Liver (tissue), 9 donors: ENCODE data around the gene MS4A8. TPM values are rescaled to one million over a fixed set of nuclear protein-coding genes. Genes with fewer than 3 reads are reported as not detected.

Experiments
- DNase-seq: peaks from one replicate; pipeline ENCODE4 v3.0.0-alpha.2; 2017; ENCODE audit warnings: low spot score
- H3K27ac ChIP-seq, 2 donors: one replicate each; pipeline ENCODE4 v1.7.0; 2013; ENCODE audit warnings: inconsistent platforms in 2 of 2, low read length in 2 of 2, control low read depth in 1 of 2, low read depth in 1 of 2, mild to moderate bottlenecking in 1 of 2
- H3K27me3 ChIP-seq, 4 donors: one replicate each; pipeline versions ENCODE4 v1.6.1 to v1.7.0; 2013; ENCODE audit warnings: low read length in 3 of 4, inconsistent platforms in 1 of 4, mild to moderate bottlenecking in 1 of 4, moderate library complexity in 1 of 4; ENCODE audit not compliant: control insufficient read depth in 4 of 4, insufficient read depth in 4 of 4
- H3K36me3 ChIP-seq, 4 donors: one replicate each; pipeline versions ENCODE4 v1.6.1 to v1.7.0; 2013; ENCODE audit warnings: low read length in 3 of 4, mild to moderate bottlenecking in 3 of 4, low read depth in 1 of 4, moderate library complexity in 1 of 4; ENCODE audit not compliant: control insufficient read depth in 4 of 4, insufficient read depth in 3 of 4
- H3K4me1 ChIP-seq, 4 donors: one replicate each; pipeline versions ENCODE4 v1.6.1 to v1.7.0; 2013; ENCODE audit warnings: low read length in 3 of 4, mild to moderate bottlenecking in 3 of 4, moderate library complexity in 1 of 4; ENCODE audit not compliant: control insufficient read depth in 4 of 4, insufficient read depth in 4 of 4
- H3K4me3 ChIP-seq, 3 donors: one replicate each; pipeline versions ENCODE4 v1.6.1 to v1.7.0; 2013; ENCODE audit warnings: low read length in 3 of 3, control low read depth in 1 of 3, low read depth in 1 of 3, mild to moderate bottlenecking in 1 of 3
- H3K9ac ChIP-seq, 2 donors: one replicate each; pipeline ENCODE4 v1.7.0; 2013; ENCODE audit warnings: low read length in 2 of 2, mild to moderate bottlenecking in 2 of 2, moderate library complexity in 2 of 2, control low read depth in 1 of 2, low read depth in 1 of 2
- H3K9me3 ChIP-seq, 4 donors: one replicate each; pipeline versions ENCODE4 v1.6.1 to v1.7.0; 2013; ENCODE audit warnings: low read length in 3 of 4; ENCODE audit not compliant: control insufficient read depth in 4 of 4
- CTCF ChIP-seq: fragments of 150-350 bp; IDR thresholded peaks from 2 replicates; pipeline ENCODE4 v1.5.1; 2017; ENCODE audit warnings: improper control_type of control experiment, low read depth, low read length; ENCODE audit not compliant: missing input control
- EGR1 ChIP-seq, 2 donors: IDR thresholded peaks; 2 replicates each; pipeline ENCODE4 v1.6.1; 2016 to 2018; ENCODE audit warnings: antibody characterized with exemption in 2 of 2, low read depth in 2 of 2
- FOXA1 ChIP-seq: IDR thresholded peaks from 2 replicates; pipeline ENCODE4 v1.6.1; 2016; ENCODE audit warnings: antibody characterized with exemption
- FOXA2 ChIP-seq: IDR thresholded peaks from 2 replicates; pipeline ENCODE4 v1.6.1; 2016; ENCODE audit warnings: antibody characterized with exemption
- GABPA ChIP-seq, 2 donors: IDR thresholded peaks in 1 of 2; conservative IDR thresholded peaks in 1 of 2; 2 replicates each; pipeline ENCODE4 v1.6.1; 2016; ENCODE audit warnings: antibody characterized with exemption in 2 of 2, mild to moderate bottlenecking in 1 of 2, moderate library complexity in 1 of 2
- HNF4A ChIP-seq, 2 donors: conservative IDR thresholded peaks; 2 replicates each; pipeline ENCODE4 v1.6.1; 2016; ENCODE audit warnings: antibody characterized with exemption in 2 of 2, mild to moderate bottlenecking in 2 of 2
- HNF4G ChIP-seq: IDR thresholded peaks from 2 replicates; pipeline ENCODE4 v1.6.1; 2016; ENCODE audit warnings: antibody characterized with exemption
- JUND ChIP-seq, 2 donors: IDR thresholded peaks; 2 replicates each; pipeline ENCODE4 v1.6.1; 2016; ENCODE audit warnings: antibody characterized with exemption in 2 of 2
- NR2F2 ChIP-seq: IDR thresholded peaks from 2 replicates; pipeline ENCODE4 v1.6.1; 2016; ENCODE audit warnings: antibody characterized with exemption
- RAD21 ChIP-seq, 2 donors: IDR thresholded peaks; 2 replicates each; pipeline ENCODE4 v1.6.1; 2016; ENCODE audit warnings: antibody characterized with exemption in 2 of 2, mild to moderate bottlenecking in 2 of 2
- REST ChIP-seq: IDR thresholded peaks from 2 replicates; pipeline ENCODE4 v1.6.1; 2016; ENCODE audit warnings: antibody characterized with exemption, mild to moderate bottlenecking
- RXRA ChIP-seq, 2 donors: IDR thresholded peaks; 2 replicates each; pipeline ENCODE4 v1.6.1; 2017 to 2018; ENCODE audit warnings: antibody characterized with exemption in 2 of 2, mild to moderate bottlenecking in 1 of 2
- SP1 ChIP-seq: IDR thresholded peaks from 2 replicates; pipeline ENCODE4 v1.6.1; 2018; ENCODE audit warnings: antibody characterized with exemption, mild to moderate bottlenecking
- TAF1 ChIP-seq: conservative IDR thresholded peaks from 2 replicates; pipeline ENCODE4 v1.6.1; 2016; ENCODE audit warnings: antibody characterized with exemption, mild to moderate bottlenecking
- YY1 ChIP-seq: IDR thresholded peaks from 2 replicates; pipeline ENCODE4 v1.6.1; 2016; ENCODE audit warnings: antibody characterized with exemption, mild to moderate bottlenecking
- ZBTB33 ChIP-seq: IDR thresholded peaks from 2 replicates; pipeline ENCODE4 v1.6.1; 2016; ENCODE audit warnings: antibody characterized with exemption
- WGBS: extraction: QIAGEN DNeasy Blood & Tissue Kit; methylation state at CpG from one replicate; pipeline ENCODE4 v1.1.7; 2013; 5-methylcytosine and 5-hydroxymethylcytosine counted together
- polyA plus RNA-seq, 2 donors: library from polyadenylated mRNA; stranded (reverse) in 1 of 2; unstranded in 1 of 2; fragments of 200-250 nt in 1 of 2; fragments of >200 nt in 1 of 2; fragmentation: Nextera tagmentation in 1 of 2; extraction: Ambion mirVana in 1 of 2; gene quantifications; one replicate each; pipeline versions ENCODE4 v1.2.1 to v1.2.3, GENCODE V29; 2013 to 2015
- total RNA-seq, 2 donors: library from RNA; depleted of rRNA; stranded (reverse); fragments of >200 nt; gene quantifications; one replicate each; pipeline ENCODE4 v1.2.3, GENCODE V29; 2014
- TF ChIP-seq, protein P1 (sequence below): IDR thresholded peaks from 2 replicates; pipeline ENCODE4 v1.6.1; 2016; ENCODE audit warnings: antibody characterized with exemption
- TF ChIP-seq, protein P2 (sequence below): IDR thresholded peaks from 2 replicates; pipeline ENCODE4 v1.6.1; 2016; ENCODE audit warnings: antibody characterized with exemption
- donor health status: healthy.
- donor health status: healthy.
- donor health status: healthy.
- donor health status: healthy.
- donor health status: healthy.

MS4A8 gene
- total and polyA plus RNA-seq, 4 donors: 0.08 TPM; not detected in 3

DNA sequence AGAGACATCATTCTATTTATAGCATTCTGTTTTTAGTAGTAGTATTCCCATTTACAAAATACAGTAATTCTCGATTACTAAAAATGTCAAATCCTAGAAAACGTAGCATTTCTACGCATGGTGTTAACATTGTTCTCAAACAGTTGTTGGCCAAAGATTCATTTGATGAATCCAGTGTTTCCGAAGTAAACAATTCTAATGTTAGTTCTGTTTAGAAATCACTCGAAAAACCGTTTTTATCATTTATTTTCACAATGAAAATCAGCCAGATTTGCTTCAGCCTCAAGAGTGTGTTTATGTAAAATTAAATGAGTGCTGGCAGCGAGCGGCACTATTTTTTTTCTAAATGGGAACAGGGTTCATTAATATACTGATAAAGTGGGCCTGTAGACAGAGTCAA lies 32.2 kb downstream of the MS4A8 start:
- Histone ChIP-seq H3K36me3 (no peaks in the 10 kb centered on the region), H3K9ac (no peak overlapping the region), H3K4me3 (no peak overlapping the region), H3K27me3 (peaks cover 0 to 11% (median 2%) of the 10 kb centered on the region in 4 donors), H3K4me1 (no peaks in the 10 kb centered on the region), H3K9me3 (peaks cover 0 to 2% (median 0%) of the 10 kb centered on the region in 4 donors), H3K27ac (no peak overlapping the region)
- no peak for TF ChIP-seq FOXA2
- no peak for TF ChIP-seq RXRA (IDR thresholded peaks at IDR 0.05)
- TF ChIP-seq RAD21 (IDR thresholded peaks at IDR 0.05): no peak
- no peak for TF ChIP-seq ZBTB33
- no peak for TF ChIP-seq HNF4G
- TF ChIP-seq GABPA (IDR thresholded peaks at IDR 0.05 in 1 of 2, conservative IDR thresholded peaks at IDR 0.05 in 1 of 2): no peak
- TF ChIP-seq HNF4A (conservative IDR thresholded peaks at IDR 0.05): no peak
- TF ChIP-seq FOXA1: no peak
- no peak for TF ChIP-seq YY1
- TF ChIP-seq NR2F2: no peak
- TF ChIP-seq, protein P1, sequence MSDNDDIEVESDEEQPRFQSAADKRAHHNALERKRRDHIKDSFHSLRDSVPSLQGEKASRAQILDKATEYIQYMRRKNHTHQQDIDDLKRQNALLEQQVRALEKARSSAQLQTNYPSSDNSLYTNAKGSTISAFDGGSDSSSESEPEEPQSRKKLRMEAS: no peak
- TF ChIP-seq EGR1 (IDR thresholded peaks at IDR 0.05; ENCODE audit: low read depth in 2 of 2): no peak
- TF ChIP-seq, protein P2, sequence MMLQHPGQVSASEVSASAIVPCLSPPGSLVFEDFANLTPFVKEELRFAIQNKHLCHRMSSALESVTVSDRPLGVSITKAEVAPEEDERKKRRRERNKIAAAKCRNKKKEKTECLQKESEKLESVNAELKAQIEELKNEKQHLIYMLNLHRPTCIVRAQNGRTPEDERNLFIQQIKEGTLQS: no peak
- TF ChIP-seq REST: no peak
- no peak for TF ChIP-seq JUND (IDR thresholded peaks at IDR 0.05)
- no peak for TF ChIP-seq TAF1
- TF ChIP-seq SP1: no peak
- no peak for TF ChIP-seq CTCF
- DNase-seq: no peak
- whole genome bisulfite sequencing: 80% methylated on average over 8 of the region's 8 CpGs
